ENCODE results near the gene CYB5R2.

CYB5R2 gene

DNA sequence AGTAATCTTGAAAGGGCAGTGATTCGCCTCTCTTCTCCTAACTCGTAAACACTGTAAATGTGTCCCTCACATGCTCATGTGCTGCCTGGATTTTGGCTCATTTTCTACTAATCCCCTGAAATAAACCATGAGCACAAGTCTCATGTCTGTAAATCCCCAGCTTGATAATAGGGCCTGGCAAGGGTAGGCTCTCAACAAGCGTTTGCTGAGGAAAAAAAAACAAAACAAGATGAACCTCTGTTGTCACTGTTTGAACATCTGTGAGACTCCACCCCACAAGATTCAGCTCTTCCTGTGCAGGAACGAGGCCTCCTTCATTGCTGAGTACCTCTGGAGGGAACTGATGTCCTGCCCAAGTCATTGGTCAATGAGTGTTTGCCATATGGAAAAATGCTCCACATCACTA lies 4.5 kb upstream of the CYB5R2 start:
- no peak overlapping the region for H3K4me3 ChIP-seq (ENCODE audit: control insufficient read depth in 1 of 7, extremely low read depth in 1 of 7, insufficient read depth in 4 of 7, low read depth in 2 of 7, low read length in 6 of 7)
- 72% methylated on average over 4 of the region's 4 CpGs for WGBS (ENCODE audit: insufficient coverage)
- no peaks in the 10 kb centered on the region for H3K36me3 ChIP-seq (ENCODE audit: control insufficient read depth in 4 of 4, insufficient read depth in 4 of 4, low read length in 3 of 4)
- peaks cover 9 to 79% (median 25%) of the 10 kb centered on the region in 5 experiments for H3K27me3 ChIP-seq (replicated peaks in 2 of 5; ENCODE audit: control insufficient read depth in 4 of 5, insufficient read depth in 5 of 5, low read length in 4 of 5)
- POLR2A ChIA-PET, result no interaction called here
- peaks cover 0 to 10% (median 3%) of the 10 kb centered on the region in 4 experiments for H3K4me1 ChIP-seq (ENCODE audit: control extremely low read depth in 1 of 4, control insufficient read depth in 4 of 4, insufficient read depth in 4 of 4, low read length in 3 of 4)
- H3K9me3 ChIP-seq (ENCODE audit: control extremely low read depth in 1 of 5, control insufficient read depth in 4 of 5, insufficient read depth in 2 of 5, low read depth in 1 of 5, low read length in 4 of 5), result peaks cover 4 to 14% (median 9%) of the 10 kb centered on the region in 5 experiments
- H3K27ac ChIP-seq (ENCODE audit: insufficient read depth in 1 of 2, low read depth in 1 of 2, low read length in 2 of 2, poor library complexity in 1 of 2, severe bottlenecking in 2 of 2), result no peak overlapping the region
- CTCF ChIA-PET, result interaction anchor here (1.6 to 2.0 kb wide), 2 partner anchors 12 to 165 kb away, joined by 5 read pairs; partner anchors contain the start of gene PPFIBP2
- no peak for DNase-seq

DNA sequence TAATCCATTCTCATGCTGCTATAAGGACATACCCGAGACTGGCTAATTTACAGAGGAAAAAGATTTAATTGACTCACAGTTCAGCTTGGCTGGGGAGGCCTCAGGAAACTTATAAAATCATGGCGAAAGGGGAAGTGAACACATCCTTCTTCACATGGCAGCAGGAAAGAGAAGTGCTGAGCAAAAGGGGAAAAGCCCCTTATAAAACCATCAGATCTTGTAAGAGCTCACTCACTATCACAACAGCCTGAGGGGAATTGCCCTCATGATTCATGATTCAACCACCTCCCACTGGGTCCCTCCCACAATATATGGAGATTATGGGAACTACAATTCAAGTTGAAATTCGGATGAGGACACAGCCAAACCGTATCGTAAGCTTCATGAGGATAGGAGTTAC lies 3.8 kb upstream of the CYB5R2 start:
- Histone ChIP-seq H3K27ac (ENCODE audit: insufficient read depth in 1 of 2, low read depth in 1 of 2, low read length in 2 of 2, poor library complexity in 1 of 2, severe bottlenecking in 2 of 2) (no peak overlapping the region), H3K9me3 (ENCODE audit: control extremely low read depth in 1 of 5, control insufficient read depth in 4 of 5, insufficient read depth in 2 of 5, low read depth in 1 of 5, low read length in 4 of 5) (peaks cover 4 to 14% (median 9%) of the 10 kb centered on the region in 5 experiments), H3K36me3 (ENCODE audit: control insufficient read depth in 4 of 4, insufficient read depth in 4 of 4, low read length in 3 of 4) (no peaks in the 10 kb centered on the region), H3K27me3 (replicated peaks in 2 of 5; ENCODE audit: control insufficient read depth in 4 of 5, insufficient read depth in 5 of 5, low read length in 4 of 5) (peaks cover 7 to 79% (median 32%) of the 10 kb centered on the region in 5 experiments), H3K4me3 (ENCODE audit: control insufficient read depth in 1 of 7, extremely low read depth in 1 of 7, insufficient read depth in 4 of 7, low read depth in 2 of 7, low read length in 6 of 7) (no peak overlapping the region), H3K4me1 (ENCODE audit: control extremely low read depth in 1 of 4, control insufficient read depth in 4 of 4, insufficient read depth in 4 of 4, low read length in 3 of 4) (peaks cover 0 to 10% (median 3%) of the 10 kb centered on the region in 4 experiments)
- ChIA-PET POLR2A (no interaction called here), CTCF (interaction anchor here (2.0 kb wide), 1 partner anchor 164 kb away, joined by 5 read pairs; the partner anchor contains the start of gene PPFIBP2)
- peak in 2 of 3 donors; percentile 34 for DNase-seq
- no CpG with 5 or more reads among the region's 5 CpGs for WGBS (ENCODE audit: insufficient coverage)

DNA sequence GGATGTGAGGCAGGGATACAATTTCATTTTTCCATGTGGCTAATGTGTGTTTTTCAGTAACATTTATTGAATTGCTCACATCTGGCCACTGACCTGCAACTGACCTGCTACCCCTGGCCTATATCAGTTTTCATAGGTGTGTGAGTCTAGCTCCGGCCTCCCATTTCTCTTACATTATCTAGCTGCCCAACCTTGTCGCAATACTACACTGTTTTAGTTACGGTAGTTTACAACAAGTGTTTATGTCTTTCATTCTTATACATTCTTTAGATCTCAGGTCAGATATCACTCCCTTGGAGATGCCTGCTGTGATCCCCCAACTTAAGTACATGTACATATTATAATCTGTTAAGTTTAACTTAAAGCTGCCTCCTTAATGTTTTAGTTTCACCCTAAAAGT lies 2.3 kb upstream of the CYB5R2 start:
- CTCF ChIA-PET, result interaction anchor here (0.9 to 1.3 kb wide), 2 partner anchors 9 to 22 kb away, joined by 3 to 4 read pairs; no protein-coding TSS in a partner anchor
- no peaks in the 10 kb centered on the region for H3K36me3 ChIP-seq (ENCODE audit: control insufficient read depth in 4 of 4, insufficient read depth in 4 of 4, low read length in 3 of 4)
- H3K27me3 ChIP-seq (replicated peaks in 2 of 5; ENCODE audit: control insufficient read depth in 4 of 5, insufficient read depth in 5 of 5, low read length in 4 of 5), result peaks cover 7 to 82% (median 33%) of the 10 kb centered on the region in 5 experiments
- WGBS (ENCODE audit: insufficient coverage), result no CpG with 5 or more reads among the region's 3 CpGs
- H3K9me3 ChIP-seq (ENCODE audit: control extremely low read depth in 1 of 5, control insufficient read depth in 4 of 5, insufficient read depth in 2 of 5, low read depth in 1 of 5, low read length in 4 of 5), result peaks cover 4 to 14% (median 9%) of the 10 kb centered on the region in 5 experiments
- H3K27ac ChIP-seq (ENCODE audit: insufficient read depth in 1 of 2, low read depth in 1 of 2, low read length in 2 of 2, poor library complexity in 1 of 2, severe bottlenecking in 2 of 2), result no peak overlapping the region
- H3K4me1 ChIP-seq (ENCODE audit: control extremely low read depth in 1 of 4, control insufficient read depth in 4 of 4, insufficient read depth in 4 of 4, low read length in 3 of 4), result peaks cover 0 to 10% (median 3%) of the 10 kb centered on the region in 4 experiments
- DNase-seq, result no peak
- POLR2A ChIA-PET, result no interaction called here
- no peak overlapping the region for H3K4me3 ChIP-seq (ENCODE audit: control insufficient read depth in 1 of 7, extremely low read depth in 1 of 7, insufficient read depth in 4 of 7, low read depth in 2 of 7, low read length in 6 of 7)

DNA sequence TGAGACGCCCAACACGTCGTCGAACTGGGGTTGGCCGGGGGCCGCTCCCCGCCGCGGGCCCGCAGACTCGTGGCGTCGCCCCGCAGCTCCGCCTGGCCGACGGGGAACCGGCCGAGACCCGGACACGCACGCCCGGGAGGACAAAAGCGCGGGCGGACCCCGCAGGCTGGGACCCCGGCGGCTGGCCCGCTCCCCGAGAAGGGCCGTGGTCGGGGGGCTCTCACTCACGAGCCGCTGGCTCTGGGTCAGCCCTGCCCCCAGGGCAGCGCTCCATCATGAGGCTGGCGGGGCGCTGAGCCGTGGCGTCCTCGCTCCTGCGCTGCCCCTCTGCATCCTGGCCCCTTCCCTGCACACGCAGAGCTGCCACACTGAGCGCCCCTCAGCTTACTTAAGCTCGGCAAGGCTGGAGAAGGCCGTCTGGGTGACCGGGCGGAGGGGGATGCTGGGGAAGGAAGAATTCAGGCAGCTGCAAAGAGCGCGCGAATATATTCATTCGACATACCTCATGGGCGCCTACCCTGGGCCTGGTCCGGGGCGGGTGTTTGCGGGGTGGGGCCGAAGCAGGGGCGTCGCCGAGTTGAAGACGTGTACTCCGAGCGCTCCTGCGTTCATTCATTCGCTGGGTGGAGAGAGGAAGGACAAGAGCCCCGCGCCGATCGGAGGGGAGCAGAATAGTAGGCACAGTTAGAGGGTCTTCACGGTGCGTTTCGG lies 579 bp upstream of the CYB5R2 start:
- Histone ChIP-seq H3K4me3 (ENCODE audit: control insufficient read depth in 1 of 7, extremely low read depth in 1 of 7, insufficient read depth in 4 of 7, low read depth in 2 of 7, low read length in 6 of 7) (peak overlapping the region in 3 of 7 experiments; percentile 46 to 61 (median 48)), H3K36me3 (ENCODE audit: control insufficient read depth in 4 of 4, insufficient read depth in 4 of 4, low read length in 3 of 4) (no peaks in the 10 kb centered on the region), H3K27ac (ENCODE audit: insufficient read depth in 1 of 2, low read depth in 1 of 2, low read length in 2 of 2, poor library complexity in 1 of 2, severe bottlenecking in 2 of 2) (no peak overlapping the region), H3K27me3 (replicated peaks in 2 of 5; ENCODE audit: control insufficient read depth in 4 of 5, insufficient read depth in 5 of 5, low read length in 4 of 5) (peaks cover 7 to 78% (median 33%) of the 10 kb centered on the region in 5 experiments), H3K9me3 (ENCODE audit: control extremely low read depth in 1 of 5, control insufficient read depth in 4 of 5, insufficient read depth in 2 of 5, low read depth in 1 of 5, low read length in 4 of 5) (peaks cover 4 to 14% (median 9%) of the 10 kb centered on the region in 5 experiments), H3K4me1 (ENCODE audit: control extremely low read depth in 1 of 4, control insufficient read depth in 4 of 4, insufficient read depth in 4 of 4, low read length in 3 of 4) (peaks cover 0 to 10% (median 3%) of the 10 kb centered on the region in 4 experiments)
- CTCF ChIA-PET, result no interaction called here
- WGBS (ENCODE audit: insufficient coverage), result 5% methylated on average over 64 of the region's 72 CpGs
- POLR2A ChIA-PET, result no interaction called here
- DNase-seq, result peak in 2 of 3 donors; percentile 40 to 44

DNA sequence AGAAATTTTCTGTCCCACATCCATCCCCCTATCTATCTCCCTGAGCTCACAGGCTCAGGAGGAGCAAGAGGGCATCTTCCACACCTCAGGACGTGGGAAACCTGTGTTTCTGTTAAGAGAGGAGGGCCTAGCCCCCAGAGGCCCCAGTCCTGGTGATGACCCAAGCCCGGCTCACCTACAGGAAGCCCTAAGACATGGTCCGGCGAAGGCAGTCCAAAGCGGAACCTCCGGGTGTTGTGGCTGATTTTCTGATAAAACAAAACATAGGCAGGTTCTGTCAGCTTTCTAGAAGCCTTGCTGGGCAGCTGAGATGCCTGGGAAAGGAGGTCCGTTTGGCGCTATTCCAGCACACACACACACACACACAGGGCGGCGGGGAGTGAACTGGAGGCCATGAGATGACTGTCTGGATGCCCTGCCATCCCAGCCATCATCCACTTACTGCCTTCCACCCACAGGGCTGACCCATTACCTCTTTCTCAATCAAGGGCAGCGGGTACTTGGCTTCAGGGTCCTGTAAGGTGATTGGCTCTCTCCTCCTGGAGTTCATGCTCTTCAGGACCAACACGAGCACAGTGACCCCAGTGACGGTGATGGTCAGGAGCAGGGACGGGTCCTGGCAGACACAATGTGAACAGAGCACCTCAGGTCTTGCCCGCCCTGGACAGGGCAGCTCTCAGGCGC lies 882 bp downstream of the CYB5R2 start:
- 98% methylated on average over 12 of the region's 16 CpGs for WGBS (ENCODE audit: insufficient coverage)
- Histone ChIP-seq H3K27ac (ENCODE audit: insufficient read depth in 1 of 2, low read depth in 1 of 2, low read length in 2 of 2, poor library complexity in 1 of 2, severe bottlenecking in 2 of 2) (no peak overlapping the region), H3K9me3 (ENCODE audit: control extremely low read depth in 1 of 5, control insufficient read depth in 4 of 5, insufficient read depth in 2 of 5, low read depth in 1 of 5, low read length in 4 of 5) (peaks cover 4 to 11% (median 7%) of the 10 kb centered on the region in 5 experiments), H3K27me3 (replicated peaks in 2 of 5; ENCODE audit: control insufficient read depth in 4 of 5, insufficient read depth in 5 of 5, low read length in 4 of 5) (peaks cover 5 to 73% (median 33%) of the 10 kb centered on the region in 5 experiments), H3K4me1 (ENCODE audit: control extremely low read depth in 1 of 4, control insufficient read depth in 4 of 4, insufficient read depth in 4 of 4, low read length in 3 of 4) (peaks cover 0 to 10% (median 3%) of the 10 kb centered on the region in 4 experiments), H3K36me3 (ENCODE audit: control insufficient read depth in 4 of 4, insufficient read depth in 4 of 4, low read length in 3 of 4) (no peaks in the 10 kb centered on the region), H3K4me3 (ENCODE audit: control insufficient read depth in 1 of 7, extremely low read depth in 1 of 7, insufficient read depth in 4 of 7, low read depth in 2 of 7, low read length in 6 of 7) (no peak overlapping the region)
- CTCF ChIA-PET, result interaction anchor here (0.6 to 1.5 kb wide), 2 partner anchors 15 to 547 kb away, joined by 5 read pairs; no protein-coding TSS in a partner anchor
- POLR2A ChIA-PET, result no interaction called here
- no peak for DNase-seq

DNA sequence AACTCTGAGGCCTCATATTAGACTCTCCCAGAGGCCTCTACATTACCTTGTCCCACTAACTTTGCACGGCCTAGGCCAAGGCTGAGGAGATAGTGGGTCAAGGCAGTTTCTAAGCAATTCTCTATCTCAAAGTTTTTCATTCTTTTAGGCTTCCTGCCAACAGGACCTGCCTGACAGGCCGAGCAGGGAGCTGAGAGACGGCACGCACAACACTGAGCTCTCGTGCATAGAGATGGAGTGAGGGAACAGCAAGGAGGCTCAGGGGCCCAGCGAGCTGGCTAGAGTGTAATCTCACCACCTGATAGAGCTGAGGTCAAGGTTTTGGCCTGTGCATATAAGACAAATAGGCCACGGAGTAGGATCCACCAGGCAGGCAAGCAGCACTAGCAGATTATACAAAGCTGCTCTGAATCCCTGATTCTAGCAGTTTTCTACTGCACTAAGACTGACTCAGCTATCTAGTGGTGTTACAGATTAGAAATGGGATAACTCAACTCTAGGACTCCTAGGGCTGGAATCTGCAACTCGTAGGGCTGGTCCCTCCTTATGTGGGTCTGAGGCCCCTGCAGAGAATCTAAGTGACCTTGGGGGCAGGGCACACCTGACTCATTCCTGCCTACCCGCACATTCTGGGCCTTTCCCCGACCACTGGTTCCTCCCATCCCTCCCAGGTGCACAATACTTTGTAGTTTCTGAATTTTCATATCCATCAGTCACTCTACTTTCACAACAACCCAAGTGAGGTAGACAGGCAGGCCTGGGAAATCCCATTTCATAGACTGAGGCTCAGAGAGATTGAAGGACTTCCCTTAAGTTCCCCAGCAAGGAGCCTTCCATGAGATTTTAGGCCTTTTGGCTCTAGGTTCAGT lies 1.7 kb downstream of the CYB5R2 start:
- CTCF ChIA-PET, result interaction anchor here (0.6 to 1.9 kb wide), 4 partner anchors 14 to 546 kb away, joined by 4 to 6 read pairs (median 5); no protein-coding TSS in a partner anchor
- H3K27me3 ChIP-seq (replicated peaks in 2 of 5; ENCODE audit: control insufficient read depth in 4 of 5, insufficient read depth in 5 of 5, low read length in 4 of 5), result peaks cover 5 to 71% (median 34%) of the 10 kb centered on the region in 5 experiments
- peaks cover under 1 to 7% (median 2%) of the 10 kb centered on the region in 5 experiments for H3K9me3 ChIP-seq (ENCODE audit: control extremely low read depth in 1 of 5, control insufficient read depth in 4 of 5, insufficient read depth in 2 of 5, low read depth in 1 of 5, low read length in 4 of 5)
- peaks cover 0 to 10% (median 3%) of the 10 kb centered on the region in 4 experiments for H3K4me1 ChIP-seq (ENCODE audit: control extremely low read depth in 1 of 4, control insufficient read depth in 4 of 4, insufficient read depth in 4 of 4, low read length in 3 of 4)
- H3K27ac ChIP-seq (ENCODE audit: insufficient read depth in 1 of 2, low read depth in 1 of 2, low read length in 2 of 2, poor library complexity in 1 of 2, severe bottlenecking in 2 of 2), result no peak overlapping the region
- DNase-seq, result no peak
- H3K36me3 ChIP-seq (ENCODE audit: control insufficient read depth in 4 of 4, insufficient read depth in 4 of 4, low read length in 3 of 4), result no peaks in the 10 kb centered on the region
- H3K4me3 ChIP-seq (ENCODE audit: control insufficient read depth in 1 of 7, extremely low read depth in 1 of 7, insufficient read depth in 4 of 7, low read depth in 2 of 7, low read length in 6 of 7), result no peak overlapping the region
- POLR2A ChIA-PET, result no interaction called here
- 95% methylated on average over 8 of the region's 10 CpGs for WGBS (ENCODE audit: insufficient coverage)

Data from common myeloid progenitor, CD34-positive (primary cell).